H54 (cell line): ENCODE measurements around the gene STXBP4.

Experiments
- DNase-seq: peaks from one replicate; pipeline ENCODE4 v3.0.0; 2011; ENCODE audit warnings: low spot score, mixed read lengths; ENCODE audit not compliant: insufficient read length
- FAIRE-seq: peaks from 3 replicates; lab custom pipeline; 2011; peaks lifted over from hg19 to GRCh38; lab: Jason Lieb, UNC
- POLR2A ChIP-seq: IDR thresholded peaks from 2 replicates; pipeline ENCODE4 v1.6.1; 2011; ENCODE audit warnings: low read depth, mild to moderate bottlenecking, low read length

The STXBP4 gene

GRCh38 chr17:54968262-54968987, at the start of gene STXBP4, which contains the start of gene COX11:
Gene STXBP4, plus strand, starts transcription at chr17:54968765. Its CDS starts 17,455 bp downstream, at chr17:54986220.
Gene COX11, minus strand, starts transcription at chr17:54968654. Its CDS starts 8 bp downstream, at chr17:54968646.
- DNase-seq (peak; percentile 95), FAIRE-seq (peak; percentile 95)
- peak; percentile 93 for TF ChIP-seq POLR2A

GRCh38 chr17:54919425-54919824, 49.1 kb upstream of the STXBP4 start:
- FAIRE-seq (no peak), DNase-seq (no peak)
- no peak for TF ChIP-seq POLR2A

GRCh38 chr17:54920819-54921218, 47.7 kb upstream of the STXBP4 start:
- no peak for TF ChIP-seq POLR2A
- no peak for FAIRE-seq
- no peak for DNase-seq

GRCh38 chr17:54924405-54924804, 44.2 kb upstream of the STXBP4 start:
- FAIRE-seq = no peak
- TF ChIP-seq POLR2A = no peak

GRCh38 chr17:54927525-54927924, 41.0 kb upstream of the STXBP4 start:
- TF ChIP-seq POLR2A = no peak
- FAIRE-seq (no peak), DNase-seq (no peak)

More at GRCh38 chr17:54924405-54924804, 44.2 kb upstream of the STXBP4 start:
- no peak for DNase-seq

GRCh38 chr17:54932711-54933110, 35.9 kb upstream of the STXBP4 start:
- no peak for FAIRE-seq
- DNase-seq = no peak
- TF ChIP-seq POLR2A = no peak

GRCh38 chr17:54933921-54934320, 34.6 kb upstream of the STXBP4 start:
- no peak for TF ChIP-seq POLR2A
- FAIRE-seq = no peak
- DNase-seq = no peak

- no peak for TF ChIP-seq POLR2A
- no peak for FAIRE-seq
- no peak for DNase-seq
These were observed 33.1 kb upstream of the STXBP4 start for GRCh38 chr17:54935471-54935870.

GRCh38 chr17:54937018-54937417, 31.5 kb upstream of the STXBP4 start:
- TF ChIP-seq POLR2A = no peak

GRCh38 chr17:54937426-54937825, 31.1 kb upstream of the STXBP4 start:
- TF ChIP-seq POLR2A = no peak
- DNase-seq (no peak), FAIRE-seq (no peak)

More at GRCh38 chr17:54937018-54937417, 31.5 kb upstream of the STXBP4 start:
- peak; percentile 61 for FAIRE-seq
- DNase-seq = no peak

GRCh38 chr17:54941285-54941684, 27.3 kb upstream of the STXBP4 start:
- no peak for TF ChIP-seq POLR2A
- FAIRE-seq (no peak), DNase-seq (no peak)

GRCh38 chr17:54944796-54945195, 23.8 kb upstream of the STXBP4 start:
- no peak for FAIRE-seq
- no peak for DNase-seq
- TF ChIP-seq POLR2A = no peak

GRCh38 chr17:54945231-54945630, 23.3 kb upstream of the STXBP4 start:
- no peak for DNase-seq
- no peak for FAIRE-seq
- no peak for TF ChIP-seq POLR2A

- DNase-seq (no peak), FAIRE-seq (no peak)
- TF ChIP-seq POLR2A = no peak
These were observed 22.9 kb upstream of the STXBP4 start for GRCh38 chr17:54945671-54946070.

GRCh38 chr17:54947396-54947795, 21.2 kb upstream of the STXBP4 start:
- FAIRE-seq = no peak
- no peak for DNase-seq
- no peak for TF ChIP-seq POLR2A
